Activated gamma-delta T cell treated with anti-CD3 and anti-CD28 coated beads, Interleukin-2, amount 50 U/mL, for 16 hours (primary cell): ENCODE results near the gene NISCH.

Source experiments
- DNase-seq: peaks from one replicate; pipeline ENCODE4 v3.0.0-alpha.2; 2020; ENCODE audit warnings: low read depth

Gene NISCH

DNA sequence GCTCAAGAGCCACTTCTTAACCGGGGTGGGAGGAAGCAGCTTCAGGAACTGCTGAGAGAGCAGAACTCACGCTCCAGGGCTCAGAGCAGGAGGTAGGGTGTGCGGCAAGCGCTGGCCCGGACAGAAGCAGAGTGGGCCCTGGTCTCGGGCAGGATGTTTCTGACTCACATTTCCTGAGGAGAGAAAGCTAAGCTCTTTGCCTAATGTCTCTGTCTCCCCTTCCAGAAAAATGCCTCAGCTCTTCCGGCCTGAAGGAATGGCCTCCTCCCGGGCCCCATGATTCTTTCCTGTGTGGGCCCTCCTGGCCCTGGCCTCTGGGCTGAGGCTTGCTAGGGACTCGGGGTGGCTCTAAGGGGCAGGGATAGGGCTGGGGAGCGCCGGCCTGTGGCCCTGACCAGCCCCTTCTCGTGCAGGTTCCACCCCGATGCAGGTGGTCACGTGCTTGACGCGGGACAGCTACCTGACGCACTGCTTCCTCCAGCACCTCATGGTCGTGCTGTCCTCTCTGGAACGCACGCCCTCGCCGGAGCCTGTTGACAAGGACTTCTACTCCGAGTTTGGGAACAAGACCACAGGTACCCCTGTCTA is 35.6 kb downstream of the NISCH start:
- DNase-seq: no peak

- no peak for DNase-seq
Measured at GRCh38 chr3:52492059-52492458, 36.7 kb downstream of the NISCH start.

- DNase-seq: no peak
Measured at GRCh38 chr3:52493232-52494017, 38.0 kb downstream of the NISCH start.

GRCh38 chr3:52494445-52494844 is 39.0 kb downstream of the NISCH start:
- DNase-seq: no peak

DNA sequence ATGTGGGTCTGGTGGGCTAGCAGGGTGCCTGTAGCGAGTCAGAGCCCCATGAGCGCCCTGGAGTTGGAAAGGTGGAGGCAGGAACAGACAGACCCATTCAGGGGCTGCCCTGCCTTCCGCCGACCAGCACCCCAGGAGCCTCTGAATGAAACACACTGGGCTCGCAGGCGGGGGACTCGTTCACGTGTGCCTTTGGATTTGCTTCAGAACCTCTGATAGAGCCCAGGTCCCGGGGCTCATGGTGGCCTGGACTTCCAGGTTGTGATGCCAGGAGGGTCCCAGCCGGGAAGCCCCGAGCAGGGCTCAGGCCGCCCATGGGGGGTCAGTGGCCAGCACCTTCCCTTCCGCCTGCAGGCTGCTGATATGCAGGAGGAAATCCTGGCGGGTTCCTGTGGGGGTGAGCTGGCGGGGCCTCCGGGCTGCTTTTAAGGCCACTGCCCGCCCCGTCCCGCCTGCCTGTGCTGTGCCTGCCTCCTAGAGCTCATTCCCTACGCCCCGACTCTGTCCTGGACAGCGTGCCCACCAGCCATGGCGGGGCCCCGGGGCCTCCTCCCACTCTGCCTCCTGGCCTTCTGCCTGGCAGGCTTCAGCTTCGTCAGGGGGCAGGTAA is 39.6 kb downstream of the NISCH start, which contains the start of gene STAB1:
STAB1 (plus strand) TSS at position 453 of the 610 bp plus-strand sequence; CDS start at position 529, 76 bp downstream.
- DNase-seq: no peak

DNA sequence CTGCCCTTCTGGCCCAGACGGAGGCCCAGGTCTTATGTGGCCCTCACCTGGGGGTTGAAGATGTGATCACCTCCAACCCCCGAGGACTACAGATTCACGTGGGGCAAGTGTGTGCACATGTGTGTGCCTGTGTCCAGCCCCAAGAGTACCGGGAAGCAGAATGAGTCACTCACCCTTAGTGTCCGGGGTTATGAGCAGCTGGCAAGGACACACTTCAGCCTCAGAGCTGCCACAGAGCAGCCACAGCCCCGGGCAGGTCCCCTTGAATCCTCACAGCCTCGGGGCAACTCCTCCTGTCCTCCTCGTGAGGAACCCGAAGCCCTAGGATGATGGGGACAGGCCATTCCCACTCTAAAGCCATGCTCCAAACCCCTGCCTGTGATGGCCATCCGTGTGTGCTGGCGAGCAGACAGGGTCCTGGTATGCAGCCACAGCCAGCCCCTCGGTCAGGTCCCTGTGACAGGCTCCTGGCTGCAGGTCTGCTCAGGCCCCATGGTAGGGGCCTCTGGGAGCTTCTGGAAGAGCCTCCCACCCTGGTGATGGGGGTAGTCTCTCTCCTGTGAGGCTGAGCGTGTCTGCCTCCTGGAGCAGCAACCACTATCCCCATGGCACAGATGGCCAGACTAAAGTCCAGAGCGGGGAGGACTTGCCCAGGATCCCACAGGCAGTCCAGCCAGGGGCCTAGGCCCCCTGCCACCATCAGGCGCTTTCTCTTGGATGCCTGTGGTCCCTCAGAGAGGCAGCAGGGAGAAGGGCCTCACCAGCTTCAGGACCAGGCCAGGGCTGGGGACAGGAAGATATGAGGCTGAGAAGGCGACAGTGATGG is 40.6 kb downstream of the NISCH start:
- no peak for DNase-seq

DNA sequence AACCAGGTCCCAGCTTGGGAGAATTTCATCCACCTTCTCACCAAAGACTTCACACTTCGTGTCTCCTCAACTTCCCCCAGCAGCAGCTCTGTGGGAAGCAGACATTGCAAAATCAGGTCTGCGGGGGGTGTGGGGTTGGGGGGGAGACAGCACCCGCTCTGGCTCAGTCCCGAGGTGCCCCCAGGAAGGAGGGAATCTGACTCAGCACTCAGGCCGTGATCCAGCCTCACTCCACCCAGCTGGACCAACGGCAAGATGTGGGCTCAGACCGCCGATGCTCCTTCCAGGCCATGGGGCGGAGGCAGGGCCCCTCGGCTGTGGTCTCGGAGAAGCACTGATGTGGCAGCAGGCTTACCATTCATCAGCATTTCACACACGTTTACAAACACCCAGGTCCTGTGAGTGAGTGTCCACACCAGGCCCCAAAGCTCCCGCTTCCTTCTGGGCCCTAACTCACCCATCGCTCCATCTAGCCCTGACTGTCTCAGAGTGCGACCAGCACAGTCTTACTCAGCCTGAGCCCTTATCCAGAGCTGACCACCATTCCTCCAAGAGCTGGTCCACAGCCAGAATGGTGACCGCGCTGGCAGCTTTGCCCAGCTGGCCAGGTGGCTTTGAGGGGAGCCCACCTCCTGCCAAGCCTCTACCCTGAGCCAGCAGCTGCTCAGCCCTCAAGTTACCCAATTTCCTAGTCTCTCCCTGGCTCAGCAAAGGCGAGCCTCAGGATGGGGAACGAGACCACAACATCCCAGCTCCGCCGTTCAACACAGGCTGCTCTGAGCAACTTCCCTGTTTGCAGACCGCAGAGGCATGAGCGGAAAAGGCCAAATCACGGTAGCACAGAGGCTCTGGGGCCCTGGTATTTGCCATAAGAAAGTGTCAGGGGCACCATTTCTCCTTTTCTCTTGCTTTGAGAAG is 43.0 kb downstream of the NISCH start:
- DNase-seq: no peak

DNA sequence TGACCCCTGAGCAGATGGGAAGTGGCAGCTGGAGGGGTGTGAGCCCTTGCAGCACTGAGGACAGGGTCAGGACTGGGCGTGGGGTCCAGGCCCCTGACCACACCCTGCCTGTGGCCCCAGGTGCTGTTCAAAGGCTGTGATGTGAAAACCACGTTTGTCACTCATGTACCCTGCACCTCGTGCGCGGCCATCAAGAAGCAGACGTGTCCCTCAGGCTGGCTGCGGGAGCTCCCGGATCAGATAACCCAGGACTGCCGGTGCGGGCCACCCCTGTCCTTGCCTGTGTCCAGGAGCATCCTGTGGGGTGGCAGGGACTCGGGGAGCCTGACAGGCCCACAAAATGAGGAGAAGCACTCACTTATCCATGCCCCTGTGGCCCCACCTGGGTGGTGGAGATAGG is 45.6 kb downstream of the NISCH start:
- no peak for DNase-seq

GRCh38 chr3:52502001-52502400 is 46.6 kb downstream of the NISCH start:
- no peak for DNase-seq

DNA sequence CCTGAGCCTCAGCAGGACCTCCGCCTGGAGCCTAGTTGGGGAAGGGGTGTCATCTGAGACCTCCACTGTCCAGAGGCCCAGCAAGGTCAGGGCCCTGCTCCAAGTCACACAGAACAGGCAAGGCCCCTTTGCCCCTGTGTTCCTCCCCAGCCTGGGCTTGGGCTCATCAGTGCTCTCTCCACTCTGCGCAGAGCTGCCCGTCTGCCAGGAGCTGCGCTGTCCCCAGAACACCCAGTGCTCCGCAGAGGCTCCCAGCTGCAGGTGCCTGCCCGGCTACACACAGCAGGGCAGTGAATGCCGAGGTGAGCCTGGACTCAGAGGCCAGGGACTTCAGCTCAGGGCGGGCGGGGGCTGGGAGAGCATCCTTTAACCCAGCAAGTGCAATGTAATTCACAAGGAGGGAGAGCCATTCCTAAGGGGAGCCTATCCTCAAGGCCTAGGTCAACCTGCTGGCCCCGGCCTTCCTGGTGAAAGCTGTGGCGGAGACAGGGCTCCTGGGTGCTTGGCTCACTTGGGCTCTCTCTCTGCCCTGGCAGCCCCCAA is 47.5 kb downstream of the NISCH start:
- DNase-seq: no peak

DNA sequence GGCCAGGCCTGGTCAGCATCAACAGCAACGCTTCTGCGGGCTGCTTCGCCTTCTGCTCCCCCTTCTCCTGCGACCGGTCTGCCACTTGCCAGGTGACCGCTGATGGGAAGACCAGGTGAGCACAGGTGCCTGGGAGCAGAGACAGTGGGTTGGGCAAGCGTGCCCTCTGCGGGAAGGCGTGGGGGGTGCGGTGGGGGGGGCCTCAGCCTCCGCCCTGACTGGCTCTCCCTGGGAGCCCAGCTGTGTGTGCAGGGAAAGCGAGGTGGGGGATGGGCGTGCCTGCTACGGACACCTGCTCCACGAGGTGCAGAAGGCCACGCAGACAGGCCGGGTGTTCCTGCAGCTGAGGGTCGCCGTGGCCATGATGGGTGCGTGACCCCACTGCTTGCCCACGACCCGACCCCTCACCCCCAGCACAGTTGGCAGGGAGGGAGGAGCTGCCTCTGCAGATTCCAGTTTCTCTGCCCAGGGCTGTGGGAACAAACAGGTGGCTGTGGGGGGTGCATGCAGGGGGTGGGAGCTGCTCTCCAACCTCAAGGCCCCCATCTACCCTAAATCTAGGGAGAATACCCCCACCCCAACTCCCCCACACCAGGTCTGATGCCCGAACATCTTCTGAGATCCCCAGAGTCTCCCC is 48.5 kb downstream of the NISCH start:
- no peak for DNase-seq

- DNase-seq: no peak
Measured at GRCh38 chr3:52504977-52505376, 49.6 kb downstream of the NISCH start.

DNA sequence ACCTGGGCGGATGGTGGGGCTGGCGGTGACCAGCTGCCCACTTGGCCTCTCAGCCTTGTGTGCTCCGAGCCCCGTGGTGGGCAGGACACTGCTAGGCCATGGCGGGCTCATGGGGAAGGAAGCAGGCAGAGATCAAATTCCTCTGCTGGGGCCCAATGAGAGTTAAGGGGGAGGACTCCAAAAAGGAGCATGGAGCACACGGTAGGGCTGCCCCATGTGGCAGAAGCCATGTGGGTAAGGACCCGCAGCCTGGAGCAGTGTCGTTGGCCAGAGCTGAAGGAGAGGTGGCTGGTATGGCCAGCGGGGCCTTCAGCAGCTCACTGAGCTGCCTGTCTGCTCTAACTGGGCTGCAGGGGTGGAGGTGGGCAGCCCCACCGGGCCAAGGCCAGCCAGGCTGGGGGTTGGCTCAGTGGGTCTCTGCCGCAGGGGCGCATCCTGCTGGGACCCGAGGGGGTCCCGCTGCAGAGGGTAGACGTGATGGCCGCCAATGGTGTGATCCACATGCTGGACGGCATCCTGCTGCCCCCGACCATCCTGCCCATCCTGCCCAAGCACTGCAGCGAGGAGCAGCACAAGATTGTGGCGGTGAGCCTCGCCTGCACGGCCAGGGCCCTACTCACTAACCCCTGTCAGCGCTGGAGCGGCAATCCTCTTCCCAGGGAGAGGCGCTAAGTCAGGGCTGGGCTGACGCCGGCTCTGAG is 51.0 kb downstream of the NISCH start:
- DNase-seq: no peak

DNA sequence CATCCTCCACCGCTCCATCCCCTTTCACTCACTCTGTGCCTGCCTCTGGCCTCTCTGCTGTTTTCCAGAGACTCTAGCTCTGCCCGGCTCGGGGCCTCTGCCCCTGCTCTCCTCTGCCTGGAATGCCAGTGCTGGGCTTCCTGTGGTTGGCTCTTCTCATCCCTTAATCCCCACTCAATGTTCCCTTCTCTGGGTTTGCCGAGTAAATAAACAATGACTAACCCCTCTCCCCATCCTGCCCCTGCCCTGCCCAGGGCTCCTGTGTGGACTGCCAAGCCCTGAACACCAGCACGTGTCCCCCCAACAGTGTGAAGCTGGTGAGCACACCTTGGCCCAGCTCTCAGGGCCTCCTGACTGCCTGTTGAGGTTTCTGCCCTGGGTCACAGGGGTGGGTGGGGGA is 52.0 kb downstream of the NISCH start:
- DNase-seq: no peak

DNA sequence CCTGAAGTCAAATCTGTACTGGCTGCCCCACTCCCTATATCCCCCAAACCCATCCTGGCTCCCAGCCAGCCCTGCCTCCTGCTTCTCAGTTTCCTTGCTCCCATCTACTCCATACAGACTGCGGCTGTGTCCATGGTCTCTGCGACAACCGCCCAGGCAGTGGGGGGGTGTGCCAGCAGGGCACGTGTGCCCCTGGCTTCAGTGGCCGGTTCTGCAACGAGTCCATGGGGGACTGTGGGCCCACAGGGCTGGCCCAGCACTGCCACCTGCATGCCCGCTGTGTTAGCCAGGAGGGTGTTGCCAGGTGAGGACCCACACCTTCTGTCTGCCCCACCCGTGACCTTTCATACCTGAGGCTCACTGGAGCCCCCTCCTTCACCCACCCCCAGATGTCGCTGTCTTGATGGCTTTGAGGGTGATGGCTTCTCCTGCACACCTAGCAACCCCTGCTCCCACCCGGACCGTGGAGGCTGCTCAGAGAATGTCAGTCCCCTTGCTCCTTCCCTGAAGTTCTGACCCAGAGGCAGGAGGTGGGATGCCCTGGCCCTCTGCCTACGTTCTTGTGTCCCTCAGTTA is 54.4 kb downstream of the NISCH start:
- no peak for DNase-seq

- no peak for DNase-seq
Measured at GRCh38 chr3:52511509-52511908, 56.1 kb downstream of the NISCH start.

DNA sequence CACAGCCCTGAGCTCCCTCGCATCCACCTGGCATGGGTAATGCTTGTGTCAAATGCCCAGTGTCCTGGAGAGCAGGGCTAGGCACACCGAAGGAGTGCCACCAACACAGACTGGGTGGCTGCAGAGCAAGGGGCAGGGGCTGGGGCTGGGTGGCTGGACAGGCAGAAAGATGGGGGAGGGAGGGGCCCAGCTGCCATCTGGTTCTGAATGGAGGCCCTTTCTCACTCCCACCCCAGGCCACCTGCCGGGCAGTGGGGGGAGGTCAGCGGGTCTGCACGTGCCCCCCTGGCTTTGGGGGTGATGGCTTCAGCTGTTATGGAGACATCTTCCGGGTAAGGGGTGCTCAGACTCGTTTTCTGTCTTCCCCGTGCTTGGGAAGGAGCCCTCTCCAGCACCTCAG is 56.7 kb downstream of the NISCH start:
- no peak for DNase-seq

DNA sequence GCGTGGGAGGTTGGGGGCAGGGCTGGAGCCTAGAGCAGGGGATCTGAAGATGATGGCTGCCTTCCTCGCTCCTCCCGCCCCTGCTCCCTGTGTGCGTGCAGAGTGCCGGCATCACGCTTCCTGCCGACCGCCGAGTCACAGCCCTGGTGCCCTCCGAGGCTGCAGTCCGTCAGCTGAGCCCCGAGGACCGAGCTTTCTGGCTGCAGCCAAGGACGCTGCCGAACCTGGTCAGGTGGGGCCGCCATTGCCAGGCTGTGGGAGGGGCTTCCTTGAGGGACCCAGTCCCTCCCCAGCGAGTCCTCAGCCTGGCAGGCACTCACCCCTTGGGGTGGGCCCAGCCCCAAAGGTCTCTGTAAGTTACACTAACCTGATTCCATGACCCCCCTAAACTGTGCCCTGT is 57.3 kb downstream of the NISCH start:
- no peak for DNase-seq

- no peak for DNase-seq
Measured at GRCh38 chr3:52513281-52513680, 57.9 kb downstream of the NISCH start.

DNA sequence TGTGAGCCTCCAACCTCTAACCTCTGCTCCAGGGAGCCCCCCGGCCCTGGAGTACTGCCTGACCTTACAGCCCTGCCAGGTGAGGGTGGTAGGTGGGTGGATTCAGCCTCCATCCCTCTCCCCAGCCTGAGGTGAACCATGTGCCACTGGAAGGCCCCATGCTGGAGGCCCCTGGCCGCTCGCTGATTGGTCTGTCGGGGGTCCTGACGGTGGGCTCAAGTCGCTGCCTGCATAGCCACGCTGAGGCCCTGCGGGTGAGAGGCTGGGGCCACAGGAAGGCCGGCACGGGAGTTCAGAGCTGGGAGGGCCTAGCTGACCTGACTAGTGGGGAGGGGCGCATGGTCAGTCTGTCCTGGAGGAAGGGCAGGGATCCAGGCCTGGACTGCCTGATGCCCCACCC is 59.2 kb downstream of the NISCH start:
- no peak for DNase-seq
